ENCODE results near the gene SETD5.

SETD5 gene

GRCh38 chr3:9396632-9397331, 633 bp upstream of the SETD5 start:
- Histone ChIP-seq H3K27me3 (ENCODE audit: insufficient read depth, low read length) (no peaks in the 10 kb centered on the region), H3K4me1 (ENCODE audit: insufficient read depth, low read length) (peaks cover 50% of the 10 kb centered on the region), H3K9me3 (ENCODE audit: low read length) (no peaks in the 10 kb centered on the region), H3K36me3 (ENCODE audit: insufficient read depth, low read length) (peaks cover 39% of the 10 kb centered on the region), H2AFZ (ENCODE audit: low read depth, low read length) (no peak overlapping the region), H3K4me3 (ENCODE audit: low read length) (peak overlapping the region; percentile 70)

GRCh38 chr3:9397906-9398699, 688 bp downstream of the SETD5 start:
- peaks cover 26% of the 10 kb centered on the region for H3K36me3 ChIP-seq (ENCODE audit: insufficient read depth, low read length)
- no peaks in the 10 kb centered on the region for H3K9me3 ChIP-seq (ENCODE audit: low read length)
- H3K4me1 ChIP-seq (ENCODE audit: insufficient read depth, low read length), result peaks cover 62% of the 10 kb centered on the region
- peak overlapping the region; percentile 94 for H3K4me3 ChIP-seq (ENCODE audit: low read length)
- H2AFZ ChIP-seq (ENCODE audit: low read depth, low read length), result no peak overlapping the region
- no peaks in the 10 kb centered on the region for H3K27me3 ChIP-seq (ENCODE audit: insufficient read depth, low read length)

GRCh38 chr3:9398700-9399336, 1.4 kb downstream of the SETD5 start:
- peak overlapping the region; percentile 94 for H3K4me3 ChIP-seq (ENCODE audit: low read length)
- no peaks in the 10 kb centered on the region for H3K9me3 ChIP-seq (ENCODE audit: low read length)
- H2AFZ ChIP-seq (ENCODE audit: low read depth, low read length), result no peak overlapping the region
- H3K4me1 ChIP-seq (ENCODE audit: insufficient read depth, low read length), result peaks cover 62% of the 10 kb centered on the region
- H3K27me3 ChIP-seq (ENCODE audit: insufficient read depth, low read length), result no peaks in the 10 kb centered on the region
- peaks cover 18% of the 10 kb centered on the region for H3K36me3 ChIP-seq (ENCODE audit: insufficient read depth, low read length)

- H3K36me3 ChIP-seq (ENCODE audit: insufficient read depth, low read length), result peaks cover 13% of the 10 kb centered on the region
- H3K9me3 ChIP-seq (ENCODE audit: low read length), result no peaks in the 10 kb centered on the region
- H3K27me3 ChIP-seq (ENCODE audit: insufficient read depth, low read length), result no peaks in the 10 kb centered on the region
- peaks cover 61% of the 10 kb centered on the region for H3K4me1 ChIP-seq (ENCODE audit: insufficient read depth, low read length)
- H3K4me3 ChIP-seq (ENCODE audit: low read length), result peak overlapping the region; percentile 94
- no peak overlapping the region for H2AFZ ChIP-seq (ENCODE audit: low read depth, low read length)
These were observed 1.9 kb downstream of the SETD5 start for GRCh38 chr3:9399337-9399703.

- Histone ChIP-seq H3K4me3 (ENCODE audit: low read length) (peak overlapping the region; percentile 94), H3K4me1 (ENCODE audit: insufficient read depth, low read length) (peaks cover 61% of the 10 kb centered on the region), H3K27me3 (ENCODE audit: insufficient read depth, low read length) (no peaks in the 10 kb centered on the region), H3K36me3 (ENCODE audit: insufficient read depth, low read length) (peaks cover 9% of the 10 kb centered on the region), H2AFZ (ENCODE audit: low read depth, low read length) (no peak overlapping the region), H3K9me3 (ENCODE audit: low read length) (no peaks in the 10 kb centered on the region)
These were observed 2.3 kb downstream of the SETD5 start for GRCh38 chr3:9399746-9400145.

- peaks cover under 1% of the 10 kb centered on the region for H3K36me3 ChIP-seq (ENCODE audit: insufficient read depth, low read length)
- no peaks in the 10 kb centered on the region for H3K27me3 ChIP-seq (ENCODE audit: insufficient read depth, low read length)
- peaks cover 61% of the 10 kb centered on the region for H3K4me1 ChIP-seq (ENCODE audit: insufficient read depth, low read length)
- no peak overlapping the region for H2AFZ ChIP-seq (ENCODE audit: low read depth, low read length)
- peak overlapping the region; percentile 94 for H3K4me3 ChIP-seq (ENCODE audit: low read length)
- H3K9me3 ChIP-seq (ENCODE audit: low read length), result no peaks in the 10 kb centered on the region
These were observed 3.2 kb downstream of the SETD5 start for GRCh38 chr3:9400616-9401015.

- H3K4me1 ChIP-seq (ENCODE audit: insufficient read depth, low read length), result peaks cover 61% of the 10 kb centered on the region
- peaks cover 4% of the 10 kb centered on the region for H3K36me3 ChIP-seq (ENCODE audit: insufficient read depth, low read length)
- H3K4me3 ChIP-seq (ENCODE audit: low read length), result peak overlapping the region; percentile 94
- no peaks in the 10 kb centered on the region for H3K27me3 ChIP-seq (ENCODE audit: insufficient read depth, low read length)
- no peak overlapping the region for H2AFZ ChIP-seq (ENCODE audit: low read depth, low read length)
- no peaks in the 10 kb centered on the region for H3K9me3 ChIP-seq (ENCODE audit: low read length)
These were observed 4.6 kb downstream of the SETD5 start for GRCh38 chr3:9401986-9402385.

GRCh38 chr3:9402410-9403228, 5.2 kb downstream of the SETD5 start:
- Histone ChIP-seq H3K4me3 (ENCODE audit: low read length) (peak overlapping the region; percentile 94), H3K36me3 (ENCODE audit: insufficient read depth, low read length) (peaks cover 4% of the 10 kb centered on the region), H2AFZ (ENCODE audit: low read depth, low read length) (no peak overlapping the region), H3K27me3 (ENCODE audit: insufficient read depth, low read length) (no peaks in the 10 kb centered on the region), H3K4me1 (ENCODE audit: insufficient read depth, low read length) (peaks cover 61% of the 10 kb centered on the region), H3K9me3 (ENCODE audit: low read length) (no peaks in the 10 kb centered on the region)

GRCh38 chr3:9403463-9403862, 6.0 kb downstream of the SETD5 start:
- Histone ChIP-seq H3K36me3 (ENCODE audit: insufficient read depth, low read length) (peaks cover 4% of the 10 kb centered on the region), H3K4me3 (ENCODE audit: low read length) (peak overlapping the region; percentile 94), H2AFZ (ENCODE audit: low read depth, low read length) (no peak overlapping the region), H3K4me1 (ENCODE audit: insufficient read depth, low read length) (peaks cover 61% of the 10 kb centered on the region), H3K27me3 (ENCODE audit: insufficient read depth, low read length) (no peaks in the 10 kb centered on the region), H3K9me3 (ENCODE audit: low read length) (no peaks in the 10 kb centered on the region)

GRCh38 chr3:9404680-9405079, 7.3 kb downstream of the SETD5 start:
- H2AFZ ChIP-seq (ENCODE audit: low read depth, low read length), result no peak overlapping the region
- peaks cover 4% of the 10 kb centered on the region for H3K9me3 ChIP-seq (ENCODE audit: low read length)
- H3K36me3 ChIP-seq (ENCODE audit: insufficient read depth, low read length), result peaks cover 4% of the 10 kb centered on the region
- no peaks in the 10 kb centered on the region for H3K27me3 ChIP-seq (ENCODE audit: insufficient read depth, low read length)
- no peak overlapping the region for H3K4me3 ChIP-seq (ENCODE audit: low read length)
- H3K4me1 ChIP-seq (ENCODE audit: insufficient read depth, low read length), result peaks cover 56% of the 10 kb centered on the region

- Histone ChIP-seq H3K4me3 (ENCODE audit: low read length) (no peak overlapping the region), H3K27me3 (ENCODE audit: insufficient read depth, low read length) (no peaks in the 10 kb centered on the region), H3K4me1 (ENCODE audit: insufficient read depth, low read length) (peaks cover 51% of the 10 kb centered on the region), H3K9me3 (ENCODE audit: low read length) (peaks cover 9% of the 10 kb centered on the region), H3K36me3 (ENCODE audit: insufficient read depth, low read length) (peaks cover 7% of the 10 kb centered on the region), H2AFZ (ENCODE audit: low read depth, low read length) (no peak overlapping the region)
These were observed 8.3 kb downstream of the SETD5 start for GRCh38 chr3:9405756-9406155.

- Histone ChIP-seq H3K27me3 (ENCODE audit: insufficient read depth, low read length) (no peaks in the 10 kb centered on the region), H3K4me1 (ENCODE audit: insufficient read depth, low read length) (peaks cover 38% of the 10 kb centered on the region), H3K4me3 (ENCODE audit: low read length) (no peak overlapping the region)
These were observed 9.6 kb downstream of the SETD5 start for GRCh38 chr3:9406856-9407626.

More at GRCh38 chr3:9406856-9407626, 9.6 kb downstream of the SETD5 start:
- no peak overlapping the region for H2AFZ ChIP-seq (ENCODE audit: low read depth, low read length)
- H3K9me3 ChIP-seq (ENCODE audit: low read length), result peaks cover 9% of the 10 kb centered on the region
- peaks cover 7% of the 10 kb centered on the region for H3K36me3 ChIP-seq (ENCODE audit: insufficient read depth, low read length)

Measured in neuron (in vitro differentiated cells).